BJ (cell line): ENCODE data around the gene PITPNC1. TPM values are rescaled to one million over a fixed set of nuclear protein-coding genes. Genes with fewer than 3 reads are reported as not detected.

Experiments
- CTCF ChIA-PET: fragments of 350-600 bp; formaldehyde crosslinking; extraction: SDS; loops from one replicate; lab custom pipeline; 2021; ENCODE audit warnings: antibody characterized with exemption, inconsistent platforms; lab: Yijun Ruan, JAX
- POLR2A ChIA-PET: fragments of 300-600 bp; sonication (Branson Sonifier 250); formaldehyde crosslinking; extraction: SDS; loops from one replicate; lab custom pipeline; 2021; ENCODE audit warnings: antibody characterized with exemption; lab: Charles Lee
- DNase-seq: peaks from one replicate; pipeline ENCODE4 v3.0.0-alpha.2; 2011; ENCODE audit warnings: low read depth
- H3K27me3 ChIP-seq: 2 replicates; pipeline ENCODE4 v1.6.0; 2011; ENCODE audit warnings: low read length; ENCODE audit not compliant: control insufficient read depth, insufficient read depth
- H3K36me3 ChIP-seq: 2 replicates; pipeline ENCODE4 v1.5.1; 2011; ENCODE audit warnings: low read length; ENCODE audit not compliant: control insufficient read depth, insufficient read depth
- H3K4me3 ChIP-seq: 2 replicates; pipeline ENCODE4 v1.5.1; 2011; ENCODE audit warnings: low read depth, mild to moderate bottlenecking, control low read depth, low read length
- CTCF ChIP-seq: IDR thresholded peaks from 2 replicates; pipeline ENCODE4 v1.5.1; 2011; ENCODE audit warnings: low read depth, mild to moderate bottlenecking, control low read depth, inconsistent platforms, low read length, moderate library complexity; ENCODE audit not compliant: insufficient read depth
- polyA plus RNA-seq: library from polyadenylated mRNA; depleted of rRNA; stranded (reverse); fragments of >200 nt; gene quantifications from 2 replicates; pipeline ENCODE4 v1.2.3, GENCODE V29; 2011

The PITPNC1 gene
- polyA plus RNA-seq, 1 experiment = 4.6 TPM

GRCh38 chr17:67474081-67474661, 97.1 kb downstream of the PITPNC1 start:
- peak; percentile 70 for DNase-seq
- H3K4me3 ChIP-seq = no peak overlapping the region
- no peaks in the 10 kb centered on the region for H3K36me3 ChIP-seq
- TF ChIP-seq CTCF = no peak
- H3K27me3 ChIP-seq = no peaks in the 10 kb centered on the region
- ChIA-PET POLR2A (no interaction called here), CTCF (interaction anchor here (0.5 to 7.9 kb wide), 9 partner anchors 11 to 995 kb away, joined by 3 to 58 read pairs (median 4); partner anchors contain the start of gene PITPNC1)

GRCh38 chr17:67475161-67475937, 98.3 kb downstream of the PITPNC1 start:
- peak; percentile 88 for TF ChIP-seq CTCF
- H3K27me3 ChIP-seq = no peaks in the 10 kb centered on the region
- ChIA-PET POLR2A (no interaction called here), CTCF (interaction anchor here (0.6 to 7.9 kb wide), 23 partner anchors 10 to 218 kb away, joined by 3 to 58 read pairs (median 4); partner anchors contain the start of gene PITPNC1)
- DNase-seq = no peak
- no peaks in the 10 kb centered on the region for H3K36me3 ChIP-seq
- no peak overlapping the region for H3K4me3 ChIP-seq

GRCh38 chr17:67476787-67477335, 99.8 kb downstream of the PITPNC1 start:
- no peak for TF ChIP-seq CTCF
- DNase-seq = no peak
- Histone ChIP-seq H3K36me3 (no peaks in the 10 kb centered on the region), H3K4me3 (no peak overlapping the region), H3K27me3 (no peaks in the 10 kb centered on the region)
- POLR2A ChIA-PET = no interaction called here
- CTCF ChIA-PET = interaction anchor here (0.9 to 7.9 kb wide), 6 partner anchors 10 to 102 kb away, joined by 3 to 58 read pairs (median 4); partner anchors contain the start of gene PITPNC1

GRCh38 chr17:67477687-67478086, 100.6 kb downstream of the PITPNC1 start:
- POLR2A ChIA-PET = no interaction called here
- no peak for TF ChIP-seq CTCF
- Histone ChIP-seq H3K27me3 (no peaks in the 10 kb centered on the region), H3K4me3 (no peak overlapping the region), H3K36me3 (no peaks in the 10 kb centered on the region)
- peak; percentile 16 for DNase-seq
- CTCF ChIA-PET = interaction anchor here (0.9 to 7.9 kb wide), 3 partner anchors 10 to 103 kb away, joined by 3 to 58 read pairs (median 7); partner anchors contain the start of gene PITPNC1
